Transverse colon (tissue), 4 donors: Measurements from ENCODE around the gene SLC35F3.

Source experiments
- POLR2A ChIP-seq: fragments of 450-650 bp; IDR thresholded peaks from one replicate; pipeline ENCODE4 v1.6.1; 2016; ENCODE audit warnings: antibody characterized with exemption, mild to moderate bottlenecking, moderate library complexity
- POLR2AphosphoS5 ChIP-seq, 3 donors: sonication (generic); formaldehyde crosslinking; IDR thresholded peaks; one replicate each; pipeline ENCODE4 v1.6.1; 2016; ENCODE audit warnings: antibody characterized with exemption in 3 of 3
- TF ChIP-seq, protein P1 (sequence below), 5 experiments: fragments of 200-600 bp in 3 of 5; fragments of 450-650 bp in 2 of 5; sonication (generic) in 3 of 5; IDR thresholded peaks; 1 replicate in 2 of 5; 2 replicates in 3 of 5; pipeline ENCODE4 v1.5.1; 2016 to 2017; ENCODE audit warnings: antibody characterized with exemption in 5 of 5, inconsistent platforms in 3 of 5, mild to moderate bottlenecking in 2 of 5, moderate library complexity in 1 of 5

- TF ChIP-seq POLR2AphosphoS5 (IDR thresholded peaks at IDR 0.05) (no peak), POLR2A (no peak)
- TF ChIP-seq, protein P1, sequence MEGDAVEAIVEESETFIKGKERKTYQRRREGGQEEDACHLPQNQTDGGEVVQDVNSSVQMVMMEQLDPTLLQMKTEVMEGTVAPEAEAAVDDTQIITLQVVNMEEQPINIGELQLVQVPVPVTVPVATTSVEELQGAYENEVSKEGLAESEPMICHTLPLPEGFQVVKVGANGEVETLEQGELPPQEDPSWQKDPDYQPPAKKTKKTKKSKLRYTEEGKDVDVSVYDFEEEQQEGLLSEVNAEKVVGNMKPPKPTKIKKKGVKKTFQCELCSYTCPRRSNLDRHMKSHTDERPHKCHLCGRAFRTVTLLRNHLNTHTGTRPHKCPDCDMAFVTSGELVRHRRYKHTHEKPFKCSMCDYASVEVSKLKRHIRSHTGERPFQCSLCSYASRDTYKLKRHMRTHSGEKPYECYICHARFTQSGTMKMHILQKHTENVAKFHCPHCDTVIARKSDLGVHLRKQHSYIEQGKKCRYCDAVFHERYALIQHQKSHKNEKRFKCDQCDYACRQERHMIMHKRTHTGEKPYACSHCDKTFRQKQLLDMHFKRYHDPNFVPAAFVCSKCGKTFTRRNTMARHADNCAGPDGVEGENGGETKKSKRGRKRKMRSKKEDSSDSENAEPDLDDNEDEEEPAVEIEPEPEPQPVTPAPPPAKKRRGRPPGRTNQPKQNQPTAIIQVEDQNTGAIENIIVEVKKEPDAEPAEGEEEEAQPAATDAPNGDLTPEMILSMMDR (IDR thresholded peaks at IDR 0.05): no peak
These were observed 406.0 kb downstream of the SLC35F3 start for GRCh38 chr1:234310460-234310817.
